Activated CD4-positive, alpha-beta T cell treated with anti-CD3 and anti-CD28 coated beads for 4 hours (primary cell): ENCODE data around the gene DEFB113.

Experiments
- DNase-seq, 2 donors: peaks; one replicate each; pipeline ENCODE4 v3.0.0-alpha.2; 2020

The DEFB113 gene

DNA sequence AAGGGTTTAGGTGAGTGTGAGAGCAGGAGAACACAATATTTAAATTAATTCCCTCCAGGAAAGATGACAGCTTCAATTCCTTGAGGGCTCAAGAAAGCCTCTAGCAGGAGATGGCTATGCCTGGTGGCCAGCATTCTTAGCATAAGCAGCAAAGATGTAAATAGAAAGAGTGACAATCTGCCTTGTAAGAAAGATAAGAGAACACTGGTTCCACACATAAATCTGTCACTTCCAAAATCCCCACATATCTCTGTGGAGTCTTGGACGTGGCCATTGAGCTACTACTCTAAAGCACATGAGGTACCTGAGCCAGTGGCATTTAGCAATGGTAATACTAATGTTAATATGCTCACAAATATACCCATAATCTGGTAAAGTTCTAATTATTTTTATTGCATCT, 34.7 kb downstream of the DEFB113 start:
- no peak for DNase-seq

DNA sequence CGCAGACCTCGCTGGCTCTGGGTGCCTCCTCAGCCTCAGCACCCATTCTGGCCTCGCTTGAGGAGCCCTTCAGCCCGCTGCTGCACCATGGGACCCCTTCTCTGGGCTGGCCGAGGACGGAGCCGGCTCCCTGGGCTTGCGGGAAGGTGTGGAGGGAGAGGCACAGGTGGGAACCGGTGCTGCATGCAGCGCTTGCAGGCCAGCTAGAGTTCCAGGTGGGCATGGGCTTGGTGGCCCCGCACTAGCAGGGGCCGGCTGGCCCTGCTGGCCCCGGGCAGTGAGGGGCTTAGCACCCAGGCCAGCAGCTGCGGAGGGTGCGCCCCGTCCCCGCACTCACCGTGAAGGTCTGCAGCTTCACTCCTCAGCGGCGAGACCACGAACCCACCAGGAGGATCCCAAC, 35.9 kb downstream of the DEFB113 start:
- DNase-seq = no peak

DNA sequence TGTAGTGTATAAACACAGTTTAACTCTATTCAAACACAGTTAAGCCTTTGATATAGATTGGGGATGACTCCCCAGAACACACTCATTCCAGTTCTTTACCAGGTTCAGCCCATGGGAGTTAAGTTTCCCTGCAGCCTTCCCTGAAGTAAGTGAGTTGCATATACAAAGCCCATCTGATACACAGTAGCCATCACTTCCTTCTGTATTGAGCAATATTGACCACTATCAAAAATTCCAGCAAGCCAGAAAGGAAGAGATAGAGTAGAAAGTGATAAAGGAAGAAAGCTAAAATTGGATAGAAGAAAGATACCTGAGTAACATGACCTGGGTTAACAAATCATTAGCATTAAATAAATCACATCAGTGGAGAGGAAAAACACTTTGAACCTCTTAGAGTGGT, 40.1 kb downstream of the DEFB113 start:
- DNase-seq = no peak

DNA sequence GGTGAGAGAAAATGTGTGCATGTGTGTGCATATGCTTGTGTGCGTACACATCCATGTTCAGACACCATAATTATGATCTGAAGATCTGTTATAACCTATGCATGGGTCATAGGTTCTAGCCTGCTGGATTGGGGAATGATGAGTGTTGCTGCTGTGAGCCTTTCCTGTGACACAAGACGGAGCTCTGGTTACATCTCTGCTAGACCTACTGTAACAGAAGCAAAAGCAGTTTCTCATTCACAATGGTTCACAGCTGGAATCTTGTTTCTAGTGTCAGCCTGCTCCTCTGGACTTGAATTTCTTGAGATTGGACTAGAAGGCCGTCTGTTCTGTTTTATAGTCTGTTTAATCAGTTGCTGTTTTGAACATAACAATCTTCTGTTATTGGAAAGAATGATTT, 45.6 kb downstream of the DEFB113 start:
- no peak for DNase-seq

DNA sequence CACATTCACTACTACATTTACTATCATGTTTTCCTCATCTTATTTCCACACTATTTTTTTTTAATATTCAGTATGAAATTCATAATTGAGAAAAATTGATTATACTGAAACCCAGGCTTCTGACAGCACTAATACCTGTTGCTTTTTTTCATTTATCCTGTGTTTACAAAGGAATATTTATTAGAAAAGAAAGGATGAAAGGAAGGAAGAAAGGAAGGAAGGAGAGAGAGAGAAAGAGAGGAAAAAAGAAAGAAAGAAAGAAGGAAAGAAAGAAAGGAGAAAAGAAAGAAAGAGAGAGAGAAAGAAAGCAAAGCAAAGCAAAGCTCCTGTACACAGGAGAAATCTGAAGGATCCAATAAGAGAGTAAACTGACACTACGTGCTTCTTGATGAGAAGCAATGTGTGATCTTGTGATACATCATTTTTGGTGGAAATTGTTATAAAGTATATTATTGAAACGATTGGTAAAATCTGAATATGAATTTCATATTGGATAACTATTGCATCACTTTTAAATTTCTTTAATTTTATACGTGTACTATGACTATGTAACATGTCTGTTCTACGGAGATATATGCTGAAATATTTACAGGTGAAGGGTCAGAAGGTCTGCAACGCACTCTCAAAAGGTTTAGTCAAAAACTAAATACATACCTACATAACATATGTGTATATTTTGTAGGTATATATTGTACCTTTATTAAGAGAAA, 49.3 kb downstream of the DEFB113 start:
- no peak for DNase-seq

DNA sequence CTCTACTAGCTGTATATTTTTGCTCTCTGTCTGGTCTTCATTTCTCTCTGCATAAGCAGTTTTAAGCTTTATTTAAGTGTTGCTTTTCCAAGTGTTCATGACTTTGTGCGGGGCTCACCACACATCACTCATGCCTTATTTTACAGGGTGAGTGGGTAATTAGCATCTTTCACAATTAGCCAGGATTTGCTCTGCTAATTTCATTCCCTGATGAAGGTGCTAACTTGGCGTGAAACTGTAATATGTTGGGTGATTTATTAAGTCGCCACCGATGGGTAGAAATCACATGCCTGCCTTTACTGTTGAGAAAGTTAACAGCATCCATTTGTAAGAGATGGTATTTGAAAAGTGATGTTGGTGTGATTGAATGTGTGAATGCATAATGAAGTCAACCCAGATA, 50.2 kb downstream of the DEFB113 start:
- DNase-seq = no peak

DNA sequence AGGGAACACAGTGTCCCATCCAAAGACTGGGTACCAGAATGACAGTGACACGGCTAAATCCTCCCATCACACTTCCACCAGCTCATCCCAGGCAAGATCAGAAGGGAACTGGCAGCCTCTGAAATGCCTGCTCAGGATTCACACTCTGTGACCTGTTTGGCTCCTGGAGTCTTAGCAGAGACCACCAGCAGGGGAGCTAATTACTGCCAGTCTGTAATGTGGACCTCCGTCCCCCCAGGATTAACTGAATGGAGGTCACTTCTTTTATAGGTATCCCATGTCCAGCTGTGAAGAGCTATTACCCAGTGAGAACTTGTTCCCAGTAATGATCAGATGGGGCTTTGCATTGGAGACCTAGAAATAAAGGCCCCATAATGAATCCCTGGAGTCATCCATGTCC, 50.6 kb downstream of the DEFB113 start:
- no peak for DNase-seq
